ENCODE data around the gene GLTP. TPM values are rescaled to one million over a fixed set of nuclear protein-coding genes. Genes with fewer than 3 reads are reported as not detected.

GLTP gene
- total and polyA plus RNA-seq, 2 of the 13 experiments (the other 11 are each of a cell fraction or from before 2014, with no cell fraction given): 10.7 to 12.9 TPM

- TF ChIP-seq, protein P1, sequence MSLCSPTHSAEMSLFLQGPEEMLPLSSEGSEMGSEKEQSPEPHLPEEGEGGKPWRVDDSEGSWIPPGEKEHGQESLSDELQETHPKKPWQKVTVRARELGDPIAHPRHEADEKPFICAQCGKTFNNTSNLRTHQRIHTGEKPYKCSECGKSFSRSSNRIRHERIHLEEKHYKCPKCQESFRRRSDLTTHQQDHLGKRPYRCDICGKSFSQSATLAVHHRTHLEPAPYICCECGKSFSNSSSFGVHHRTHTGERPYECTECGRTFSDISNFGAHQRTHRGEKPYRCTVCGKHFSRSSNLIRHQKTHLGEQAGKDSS (CRISPR knock-in tag; IDR thresholded peaks at IDR 0.05; ENCODE audit: borderline replicate concordance, low read depth): peak; percentile 72
- TF ChIP-seq MED8 (CRISPR knock-in tag; IDR thresholded peaks at IDR 0.05; ENCODE audit: insufficient replicate concordance) (peak; percentile 78), REPIN1 (CRISPR knock-in tag; IDR thresholded peaks at IDR 0.05; ENCODE audit: borderline replicate concordance, low read depth) (peak; percentile 68; the same call in 1 of the 2 replicates), TERF1 (CRISPR knock-in tag; IDR thresholded peaks at IDR 0.05) (no peak), BCLAF1 (IDR thresholded peaks at IDR 0.05) (no peak), ZNF446 (CRISPR knock-in tag; IDR thresholded peaks at IDR 0.05) (0 out of 2 replicates have a peak, but pooled peaks have one; percentile 45), REXO4 (CRISPR knock-in tag; IDR thresholded peaks at IDR 0.05; ENCODE audit: borderline replicate concordance) (no peak), ZNF468 (CRISPR knock-in tag; IDR thresholded peaks at IDR 0.05) (no peak), SNAPC5 (CRISPR knock-in tag; IDR thresholded peaks at IDR 0.05; ENCODE audit: borderline replicate concordance) (no peak), PATZ1 (CRISPR knock-in tag; IDR thresholded peaks at IDR 0.05) (peak; percentile 41; the same call in 1 of the 2 replicates), NR2C2 (CRISPR knock-in tag; IDR thresholded peaks at IDR 0.05; ENCODE audit: borderline replicate concordance) (no peak; the same call in 1 of the 2 replicates), MYC (CRISPR knock-in tag; IDR thresholded peaks at IDR 0.05; ENCODE audit: borderline replicate concordance) (peak; percentile 69; the same call in 1 of the 2 replicates), ZNF235 (CRISPR knock-in tag; IDR thresholded peaks at IDR 0.05; ENCODE audit: borderline replicate concordance) (peak; percentile 80; the same call in 1 of the 2 replicates), SALL2 (CRISPR knock-in tag; IDR thresholded peaks at IDR 0.05) (no peak), E2F5 (CRISPR knock-in tag; conservative IDR thresholded peaks at IDR 0.05) (no peak; the same call in 1 of the 2 replicates)
- TF ChIP-seq, protein P2, sequence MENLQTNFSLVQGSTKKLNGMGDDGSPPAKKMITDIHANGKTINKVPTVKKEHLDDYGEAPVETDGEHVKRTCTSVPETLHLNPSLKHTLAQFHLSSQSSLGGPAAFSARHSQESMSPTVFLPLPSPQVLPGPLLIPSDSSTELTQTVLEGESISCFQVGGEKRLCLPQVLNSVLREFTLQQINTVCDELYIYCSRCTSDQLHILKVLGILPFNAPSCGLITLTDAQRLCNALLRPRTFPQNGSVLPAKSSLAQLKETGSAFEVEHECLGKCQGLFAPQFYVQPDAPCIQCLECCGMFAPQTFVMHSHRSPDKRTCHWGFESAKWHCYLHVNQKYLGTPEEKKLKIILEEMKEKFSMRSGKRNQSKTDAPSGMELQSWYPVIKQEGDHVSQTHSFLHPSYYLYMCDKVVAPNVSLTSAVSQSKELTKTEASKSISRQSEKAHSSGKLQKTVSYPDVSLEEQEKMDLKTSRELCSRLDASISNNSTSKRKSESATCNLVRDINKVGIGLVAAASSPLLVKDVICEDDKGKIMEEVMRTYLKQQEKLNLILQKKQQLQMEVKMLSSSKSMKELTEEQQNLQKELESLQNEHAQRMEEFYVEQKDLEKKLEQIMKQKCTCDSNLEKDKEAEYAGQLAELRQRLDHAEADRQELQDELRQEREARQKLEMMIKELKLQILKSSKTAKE (CRISPR knock-in tag; IDR thresholded peaks at IDR 0.05; ENCODE audit: borderline replicate concordance): no peak
These were observed 19.7 kb upstream of the GLTP start, which contains the start of gene TCHP (continued) for GRCh38 chr12:109899783-109900751.
